Adrenal gland (tissue), 5 donors: ENCODE measurements around the gene MYO5B.

Source experiments
- CTCF ChIP-seq, 6 experiments: fragments of 450-650 bp in 4 of 6; fragments of 200-600 bp in 2 of 6; sonication (generic) in 1 of 6; IDR thresholded peaks; 1 replicate in 5 of 6; 2 replicates in 1 of 6; pipeline versions ENCODE4 v1.5.1 to v1.8.0; 2016 to 2021; ENCODE audit warnings: antibody characterized with exemption in 6 of 6, mild to moderate bottlenecking in 2 of 6, moderate library complexity in 1 of 6
- POLR2A ChIP-seq, 2 donors: fragments of 450-650 bp; IDR thresholded peaks; one replicate each; pipeline ENCODE4 v1.6.1; 2017; ENCODE audit warnings: antibody characterized with exemption in 2 of 2, mild to moderate bottlenecking in 2 of 2, moderate library complexity in 1 of 2
- donor health status: DM: no; HTN: no; CAD: no.

- no peak for TF ChIP-seq CTCF (IDR thresholded peaks at IDR 0.05)
- TF ChIP-seq POLR2A (IDR thresholded peaks at IDR 0.05) = no peak
These were observed 287.5 kb downstream of the MYO5B start for GRCh38 chr18:49907346-49907929.
